ENCODE measurements around the gene PPP1R18.
"Not testable (repeated sequence)": the region's sequence is repeated elsewhere in the genome, so short reads cannot be mapped to it uniquely, and the experiment has no call there.

Gene PPP1R18, protein sequence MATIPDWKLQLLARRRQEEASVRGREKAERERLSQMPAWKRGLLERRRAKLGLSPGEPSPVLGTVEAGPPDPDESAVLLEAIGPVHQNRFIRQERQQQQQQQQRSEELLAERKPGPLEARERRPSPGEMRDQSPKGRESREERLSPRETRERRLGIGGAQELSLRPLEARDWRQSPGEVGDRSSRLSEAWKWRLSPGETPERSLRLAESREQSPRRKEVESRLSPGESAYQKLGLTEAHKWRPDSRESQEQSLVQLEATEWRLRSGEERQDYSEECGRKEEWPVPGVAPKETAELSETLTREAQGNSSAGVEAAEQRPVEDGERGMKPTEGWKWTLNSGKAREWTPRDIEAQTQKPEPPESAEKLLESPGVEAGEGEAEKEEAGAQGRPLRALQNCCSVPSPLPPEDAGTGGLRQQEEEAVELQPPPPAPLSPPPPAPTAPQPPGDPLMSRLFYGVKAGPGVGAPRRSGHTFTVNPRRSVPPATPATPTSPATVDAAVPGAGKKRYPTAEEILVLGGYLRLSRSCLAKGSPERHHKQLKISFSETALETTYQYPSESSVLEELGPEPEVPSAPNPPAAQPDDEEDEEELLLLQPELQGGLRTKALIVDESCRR

GRCh38 chr6:30686009-30686907 lies at the start of gene PPP1R18:
Gene PPP1R18, minus strand, starts transcription at chr6:30686645. Its CDS starts 627 bp downstream, at chr6:30686018.
- peak; percentile 74 for DNase-seq

DNA sequence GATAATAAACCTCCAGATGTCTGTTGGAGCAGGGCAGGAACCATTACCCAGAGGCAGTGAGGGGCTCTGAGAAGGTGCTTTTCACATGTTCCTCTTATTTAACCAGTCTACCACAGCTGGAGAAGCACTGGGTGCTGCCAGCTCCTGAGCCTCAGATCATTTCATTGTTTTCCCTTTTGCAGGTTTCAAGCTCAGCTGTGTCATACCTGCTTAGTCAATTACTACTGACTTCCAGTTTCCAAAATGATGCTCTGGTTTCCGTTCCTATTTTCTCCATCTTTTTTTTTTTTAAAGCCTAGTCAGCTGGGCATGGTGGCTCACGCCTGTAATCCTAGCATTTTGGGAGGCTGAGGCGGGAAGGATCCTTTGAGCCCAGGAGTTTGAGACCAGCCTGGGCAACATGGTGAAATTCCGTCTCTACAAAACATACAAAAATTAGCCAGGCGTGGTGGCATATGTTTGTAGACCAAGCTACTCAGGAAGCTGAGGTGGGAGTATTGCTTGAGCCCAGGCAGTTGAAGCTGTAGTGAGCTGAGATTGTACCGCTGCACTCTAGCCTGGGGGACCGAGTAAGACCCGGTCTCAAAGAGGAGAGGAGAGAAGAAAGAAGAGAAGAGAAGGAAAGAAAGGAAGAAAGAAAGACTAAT lies 49.3 kb upstream of the PPP1R18 start:
- no peak for DNase-seq

DNA sequence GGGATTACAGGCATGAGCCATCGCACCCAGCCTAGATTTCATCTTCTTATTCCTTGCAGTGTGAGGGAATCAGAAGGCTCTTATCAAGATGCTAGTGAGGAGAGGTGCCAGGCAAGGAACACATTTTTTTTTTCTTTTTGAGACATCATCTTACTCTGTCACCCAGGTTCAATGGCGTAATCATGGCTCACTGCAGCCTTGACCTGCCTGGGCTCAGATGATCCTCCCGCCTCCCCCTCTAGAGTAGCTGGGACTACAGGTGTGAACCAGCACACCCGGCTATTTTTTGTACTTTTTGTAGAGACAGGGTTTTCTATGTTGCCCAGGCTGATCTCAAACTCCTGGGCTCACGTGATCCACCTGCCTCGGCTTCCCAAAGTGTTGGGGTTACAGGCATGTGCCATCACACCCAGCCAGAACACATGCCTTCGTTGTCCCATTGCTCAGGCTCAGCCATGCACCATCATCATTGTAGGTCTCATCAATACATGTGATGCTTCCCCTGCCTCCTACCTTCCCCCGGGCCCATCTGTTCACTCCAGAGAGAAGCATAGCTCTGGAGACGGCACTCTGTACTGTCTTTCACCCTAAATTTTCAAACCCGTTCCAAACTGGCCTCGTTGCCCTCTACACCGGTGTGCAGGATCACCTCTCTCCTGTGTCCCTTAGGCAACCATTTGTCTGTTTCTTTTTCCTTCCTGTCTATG lies 45.9 kb upstream of the PPP1R18 start:
- no peak for DNase-seq

DNA sequence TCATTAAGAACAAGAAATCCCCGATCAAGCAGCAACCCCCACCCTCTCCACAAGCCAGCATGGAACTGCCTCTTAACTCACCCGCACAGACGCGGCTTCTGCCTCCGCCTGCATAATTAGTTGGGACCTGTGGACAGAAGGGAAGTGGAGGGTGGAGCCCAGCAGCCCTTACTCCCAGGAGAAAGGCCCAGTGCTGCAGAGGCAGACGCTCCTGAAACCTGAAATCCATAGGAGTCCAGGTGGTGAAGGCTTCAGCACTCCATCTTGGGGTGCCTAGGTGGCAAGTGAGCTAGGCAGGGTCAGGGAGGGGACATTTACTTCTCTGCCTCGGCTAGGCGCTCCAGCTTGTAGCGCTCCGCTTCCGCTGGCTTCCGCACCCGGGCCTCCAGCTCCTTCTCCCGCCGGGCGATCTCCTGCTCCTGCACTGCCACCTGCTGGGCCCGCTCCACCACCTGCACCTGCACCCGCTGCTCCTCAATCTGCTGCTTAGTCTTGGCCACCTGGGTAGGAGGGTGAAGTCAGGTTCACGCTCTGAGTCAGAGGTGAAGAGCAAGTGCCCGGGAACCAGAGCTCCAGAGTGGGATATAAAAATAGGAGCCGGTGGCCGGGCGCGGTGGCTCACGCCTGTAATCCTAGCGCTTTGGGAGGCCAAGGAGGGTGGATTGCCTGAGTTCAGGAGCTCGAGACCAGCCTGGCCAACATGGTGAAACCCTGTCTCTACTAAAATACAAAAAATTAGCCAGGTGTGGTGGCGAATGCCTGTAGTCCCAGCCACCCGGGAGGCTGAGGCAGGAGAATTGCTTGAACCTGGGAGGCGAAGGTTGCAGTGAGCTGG lies 44.4 kb upstream of the PPP1R18 start:
- no peak for DNase-seq

DNA sequence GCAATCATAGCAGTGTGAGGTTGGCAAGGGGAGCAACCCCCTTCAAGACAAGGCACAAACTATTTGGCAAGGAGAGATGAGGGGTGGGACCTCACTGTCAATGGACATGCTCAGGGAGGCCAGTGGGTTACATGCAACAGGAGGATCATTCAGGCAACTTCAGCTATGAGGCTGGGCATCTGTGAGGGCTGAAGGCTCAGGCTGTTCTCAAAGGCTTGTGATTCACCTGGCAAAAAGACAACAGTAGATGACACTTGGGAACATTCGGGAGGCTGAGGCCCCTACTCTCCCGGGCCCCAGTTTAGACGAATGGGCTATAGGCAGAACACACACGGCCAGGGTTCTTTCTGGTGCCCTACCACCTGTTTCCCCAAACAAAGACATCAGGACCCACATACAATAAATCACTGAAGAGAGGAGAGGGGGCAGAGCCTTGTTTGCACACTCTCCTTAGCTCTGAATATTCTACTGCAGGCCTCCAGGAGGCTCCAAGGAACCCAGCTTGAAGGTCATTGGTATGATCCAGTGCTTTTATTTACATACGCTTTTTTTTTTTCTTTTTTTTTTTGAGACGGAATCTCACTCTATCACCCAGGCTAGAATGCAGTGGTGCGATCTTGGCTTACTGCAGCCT lies 41.6 kb upstream of the PPP1R18 start:
- peak; percentile 78 for DNase-seq

GRCh38 chr6:30726506-30727413 lies 40.3 kb upstream of the PPP1R18 start:
- peak; percentile 17 for DNase-seq

DNA sequence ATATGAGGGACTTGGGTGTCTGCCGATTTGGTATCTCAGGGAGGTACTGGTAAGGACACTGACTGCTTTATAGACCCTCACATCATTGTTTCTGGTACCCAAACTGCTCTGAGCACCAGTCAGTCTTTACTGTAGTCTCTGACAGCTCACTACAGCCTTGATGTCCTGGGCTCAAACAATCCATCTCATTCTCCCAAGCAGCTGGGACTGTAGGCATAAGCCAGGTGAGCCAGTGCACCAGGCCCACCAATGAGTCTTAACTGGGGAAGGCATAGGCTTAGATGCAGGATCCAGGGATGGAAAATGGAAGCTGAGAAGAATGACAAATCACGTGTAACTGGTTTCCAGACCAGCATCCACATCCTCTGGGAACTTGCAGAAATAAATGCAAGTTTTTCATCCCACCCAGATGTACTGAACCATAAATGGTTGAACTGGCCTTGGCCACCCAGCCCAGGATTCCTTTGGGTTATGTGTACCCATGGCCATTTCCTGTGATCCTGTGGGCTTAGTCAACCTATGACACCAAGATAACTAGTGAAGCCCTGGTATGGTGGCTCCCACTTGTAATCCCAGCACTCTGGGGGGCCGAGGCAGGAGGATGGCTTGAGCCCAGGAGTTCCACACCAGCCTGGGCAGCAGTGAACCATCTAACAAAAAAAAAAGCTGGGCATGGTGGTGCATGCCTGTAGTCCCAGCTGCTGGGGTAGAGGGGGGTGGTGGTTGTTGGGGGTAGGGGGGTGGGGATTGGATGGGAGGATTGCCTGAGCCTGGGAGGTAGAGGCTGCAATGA lies 39.5 kb upstream of the PPP1R18 start:
- peak; percentile 72 for DNase-seq

DNA sequence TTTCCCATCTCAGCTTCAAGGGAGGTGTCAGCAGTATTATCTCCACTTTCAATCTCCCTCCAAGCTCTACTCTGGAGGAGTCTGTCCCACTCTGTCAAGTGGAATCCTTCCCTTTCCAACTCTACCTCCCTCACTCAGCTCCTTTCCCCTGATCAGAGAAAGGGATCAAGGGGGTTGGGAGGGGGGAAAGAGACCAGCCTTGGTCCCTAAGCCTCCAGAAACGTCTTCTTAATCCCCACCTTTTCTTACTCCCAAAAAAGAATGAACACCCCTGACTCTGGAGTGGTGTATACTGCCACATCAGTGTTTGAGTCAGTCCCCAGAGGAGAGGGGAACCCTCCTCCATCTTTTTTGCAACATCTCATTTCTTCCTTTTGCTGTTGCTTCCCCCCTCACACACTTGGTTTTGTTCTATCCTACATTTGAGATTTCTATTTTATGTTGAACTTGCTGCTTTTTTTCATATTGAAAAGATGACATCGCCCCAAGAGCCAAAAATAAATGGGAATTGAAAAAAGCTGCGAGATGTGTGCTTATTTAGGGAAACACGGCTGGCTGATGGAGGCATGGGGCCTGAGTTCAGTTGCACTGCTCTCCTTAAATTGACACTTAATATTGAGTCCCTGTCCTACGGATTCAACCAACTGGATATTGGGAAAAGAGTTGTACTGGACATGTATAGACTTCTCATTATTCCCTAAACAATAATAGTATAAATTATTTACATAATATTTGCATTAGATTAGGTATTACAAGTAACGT lies 38.6 kb upstream of the PPP1R18 start:
- no peak for DNase-seq

- DNase-seq: not testable (repeated sequence)
These were observed 37.6 kb upstream of the PPP1R18 start for GRCh38 chr6:30723843-30724741.

DNA sequence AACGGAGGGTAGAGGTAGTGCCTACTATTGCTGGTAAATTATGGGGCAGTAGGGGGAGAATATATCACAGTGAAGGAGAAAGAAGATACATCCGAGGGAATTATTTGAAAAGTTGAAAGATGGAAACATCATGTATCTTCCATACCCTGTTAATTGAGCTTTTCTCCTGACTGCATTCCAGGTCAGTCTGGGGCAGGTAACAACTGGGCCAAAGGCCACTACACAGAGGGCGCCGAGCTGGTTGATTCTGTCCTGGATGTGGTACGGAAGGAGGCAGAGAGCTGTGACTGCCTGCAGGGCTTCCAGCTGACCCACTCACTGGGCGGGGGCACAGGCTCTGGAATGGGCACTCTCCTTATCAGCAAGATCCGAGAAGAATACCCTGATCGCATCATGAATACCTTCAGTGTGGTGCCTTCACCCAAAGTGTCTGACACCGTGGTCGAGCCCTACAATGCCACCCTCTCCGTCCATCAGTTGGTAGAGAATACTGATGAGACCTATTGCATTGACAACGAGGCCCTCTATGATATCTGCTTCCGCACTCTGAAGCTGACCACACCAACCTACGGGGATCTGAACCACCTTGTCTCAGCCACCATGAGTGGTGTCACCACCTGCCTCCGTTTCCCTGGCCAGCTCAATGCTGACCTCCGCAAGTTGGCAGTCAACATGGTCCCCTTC lies 36.9 kb upstream of the PPP1R18 start:
- DNase-seq: not testable (repeated sequence)

GRCh38 chr6:30722280-30723112 lies 36.1 kb upstream of the PPP1R18 start:
- peak; percentile 61 for DNase-seq

- not testable (repeated sequence) for DNase-seq
These were observed 35.5 kb upstream of the PPP1R18 start for GRCh38 chr6:30722025-30722279.

DNA sequence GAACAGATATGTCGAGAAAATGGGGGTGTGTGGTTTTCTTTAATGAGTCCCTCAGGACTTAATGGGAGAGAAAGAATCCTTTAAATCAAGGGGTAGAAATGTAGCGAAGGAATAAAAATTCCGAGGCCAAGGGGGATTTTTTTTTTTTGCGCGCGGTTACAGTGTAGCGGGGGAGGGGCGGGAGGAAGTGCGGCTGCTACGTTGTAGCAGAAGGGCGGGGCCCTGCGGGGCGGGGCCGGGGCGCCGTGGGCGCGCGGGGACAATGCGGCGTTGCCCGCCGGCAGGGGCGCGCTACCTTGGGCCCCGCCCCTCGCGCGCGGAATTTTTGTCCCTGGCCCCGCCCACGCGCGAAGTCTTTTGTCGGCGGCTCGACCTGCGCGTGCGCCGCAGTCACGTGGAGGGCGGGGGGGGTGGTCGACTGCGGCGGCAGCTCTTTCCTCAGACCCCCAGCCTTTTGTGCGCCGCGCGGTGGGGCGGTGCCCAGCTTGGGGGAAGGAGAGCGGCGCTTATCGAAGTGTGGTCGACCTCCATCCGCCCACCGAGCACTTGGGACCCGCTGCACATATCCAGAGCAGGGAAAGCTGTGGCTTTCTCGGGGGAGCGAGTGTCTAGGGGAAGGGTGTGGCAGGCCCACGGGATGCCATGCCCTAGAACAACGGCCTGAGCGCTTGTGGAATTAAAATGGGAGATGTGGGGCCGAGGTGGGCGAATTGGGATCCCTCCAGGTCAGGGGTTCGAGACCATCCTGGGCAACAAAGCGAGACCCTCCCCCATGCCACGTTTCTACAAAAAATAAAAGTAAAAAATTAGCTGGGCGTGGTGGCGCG lies 35.0 kb upstream of the PPP1R18 start:
- peak; percentile 90 for DNase-seq

GRCh38 chr6:30720738-30721197 lies 34.3 kb upstream of the PPP1R18 start:
- DNase-seq: peak; percentile 59
